GM12878 (cell line): Measurements from ENCODE around the gene LRRN4CL. TPM values are rescaled to one million over a fixed set of nuclear protein-coding genes. Genes with fewer than 3 reads are reported as not detected.

Source experiments
- ATAC-seq: fragments of 200-7000 bp; cut with Tn5 transposase; 3 replicates; pipeline ENCODE4 v1.9.1; 2020; ENCODE audit warnings: mild to moderate bottlenecking, moderate library complexity
- BruUV-seq: library from RNA; stranded (reverse); fragments of 400-500 nt; replicated peaks from 2 replicates; lab custom pipeline; 2021; lab: Mats Ljungman, UMichigan
- CTCF ChIA-PET: fragments of 300-600 bp; sonication (Branson Sonifier 250); formaldehyde crosslinking; extraction: SDS; loops from one replicate; lab custom pipeline; 2021; ENCODE audit warnings: inconsistent platforms; lab: Yijun Ruan, JAX
- POLR2A ChIA-PET: fragments of 350-600 bp; formaldehyde crosslinking; extraction: SDS; loops from one replicate; lab custom pipeline; 2021; ENCODE audit warnings: inconsistent platforms; lab: Charles Lee
- RAD21 ChIA-PET: fragments of 300-600 bp; sonication (Branson Sonifier 250); formaldehyde crosslinking; loops from one replicate; lab custom pipeline; 2023; ENCODE audit warnings: antibody characterized with exemption; ENCODE audit not compliant: unreplicated experiment; lab: Charles Lee
- SMC1A ChIA-PET: fragments of 300-600 bp; sonication (Branson Sonifier 250); formaldehyde crosslinking; loops from one replicate; lab custom pipeline; 2023; ENCODE audit not compliant: unreplicated experiment, uncharacterized antibody; lab: Charles Lee
- DNase-seq: peaks from one replicate; pipeline ENCODE4 v3.0.0-alpha.2; 2011; ENCODE audit warnings: low read depth, low spot score
- FAIRE-seq: peaks from 3 replicates; lab custom pipeline; 2011; peaks lifted over from hg19 to GRCh38; lab: Jason Lieb, UNC
- H2AFZ ChIP-seq: 2 replicates; pipeline ENCODE4 v1.6.0; 2011; ENCODE audit warnings: low read depth, low read length, control low read depth; ENCODE audit not compliant: control insufficient read depth
- H3K27ac ChIP-seq: 2 replicates; pipeline ENCODE4 v1.5.1; 2011; ENCODE audit warnings: control low read depth; ENCODE audit not compliant: control insufficient read depth, insufficient read depth
- H3K27me3 ChIP-seq, 2 experiments: replicated peaks in 1 of 2; 2 replicates each; pipeline versions ENCODE4 v1.6.0 to v1.6.1; 2011; ENCODE audit warnings: low read length in 1 of 2; ENCODE audit not compliant: control insufficient read depth in 2 of 2, insufficient read depth in 2 of 2
- H3K36me3 ChIP-seq, 2 experiments: 2 replicates each; pipeline ENCODE4 v1.5.1; 2011; ENCODE audit warnings: low read length in 1 of 2; ENCODE audit not compliant: control insufficient read depth in 2 of 2, insufficient read depth in 2 of 2
- H3K4me1 ChIP-seq: 2 replicates; pipeline ENCODE4 v1.6.1; 2011; ENCODE audit warnings: mild to moderate bottlenecking, low read length, moderate library complexity, mixed read lengths; ENCODE audit not compliant: control insufficient read depth, insufficient read depth
- H3K4me2 ChIP-seq: 2 replicates; pipeline ENCODE4 v1.6.0; 2011; ENCODE audit warnings: control low read depth; ENCODE audit not compliant: control insufficient read depth, insufficient read depth
- H3K4me3 ChIP-seq: fragments of 200-600 bp; sonication (generic); 2 replicates; pipeline ENCODE4 v1.5.1; 2016
- H3K79me2 ChIP-seq: 2 replicates; pipeline ENCODE4 v1.6.0; 2011; ENCODE audit warnings: low read length; ENCODE audit not compliant: control insufficient read depth, insufficient read depth
- H3K9ac ChIP-seq: 2 replicates; pipeline ENCODE4 v1.8.0; 2011; ENCODE audit warnings: low read length, control low read depth, mixed read lengths; ENCODE audit not compliant: control insufficient read depth, insufficient read depth
- H3K9me3 ChIP-seq: replicated peaks from 3 replicates; pipeline ENCODE4 v1.5.1; 2011; ENCODE audit warnings: mild to moderate bottlenecking, low read length; ENCODE audit not compliant: control insufficient read depth, insufficient read depth
- H4K20me1 ChIP-seq: 2 replicates; pipeline ENCODE4 v1.6.0; 2011; ENCODE audit not compliant: control insufficient read depth, insufficient read depth
- CHD2 ChIP-seq: IDR thresholded peaks from 2 replicates; pipeline ENCODE4 v1.6.1; 2011; ENCODE audit warnings: low read depth, low read length, improper control_type of control experiment, borderline replicate concordance
- ELK1 ChIP-seq: IDR thresholded peaks from 2 replicates; pipeline ENCODE4 v1.6.1; 2012; ENCODE audit warnings: low read depth, low read length, improper control_type of control experiment
- JUNB ChIP-seq: IDR thresholded peaks from 2 replicates; pipeline ENCODE4 v1.6.1; 2016; ENCODE audit warnings: antibody characterized with exemption, mild to moderate bottlenecking
- KDM1A ChIP-seq: fragments of 200-600 bp; sonication (generic); IDR thresholded peaks from 2 replicates; pipeline ENCODE4 v1.6.1; 2016; ENCODE audit warnings: borderline replicate concordance
- KLF5 ChIP-seq: fragments of 450-650 bp; IDR thresholded peaks from 2 replicates; pipeline ENCODE4 v1.6.1; 2014; ENCODE audit warnings: mild to moderate bottlenecking; ENCODE audit not compliant: partially characterized antibody
- PAX8 ChIP-seq: fragments of 450-650 bp; IDR thresholded peaks from 2 replicates; pipeline ENCODE4 v1.6.1; 2017; ENCODE audit warnings: mild to moderate bottlenecking, moderate library complexity
- PRDM15 ChIP-seq: fragments of 450-650 bp; formaldehyde crosslinking; IDR thresholded peaks from 2 replicates; pipeline ENCODE4 v1.4.0; 2020; ENCODE audit warnings: mild to moderate bottlenecking, moderate library complexity
- WRNIP1 ChIP-seq: IDR thresholded peaks from 2 replicates; pipeline ENCODE4 v1.6.1; 2011; ENCODE audit warnings: low read depth, low read length, improper control_type of control experiment, borderline replicate concordance
- ZNF207 ChIP-seq: fragments of 450-650 bp; IDR thresholded peaks from 2 replicates; pipeline ENCODE4 v1.6.1; 2014; ENCODE audit warnings: antibody characterized with exemption, mild to moderate bottlenecking, borderline replicate concordance
- ZNF217 ChIP-seq: fragments of 450-650 bp; IDR thresholded peaks from 2 replicates; pipeline ENCODE4 v1.6.1; 2017; ENCODE audit warnings: antibody characterized with exemption, mild to moderate bottlenecking
- ZNF384 ChIP-seq: IDR thresholded peaks from 2 replicates; pipeline ENCODE4 v1.6.1; 2012; ENCODE audit warnings: low read depth, mild to moderate bottlenecking, low read length, improper control_type of control experiment, borderline replicate concordance
- WGBS: methylation state at CpG from one replicate; pipeline ENCODE4 v1.1.6; 2016; ENCODE audit warnings: low lambda C conversion rate; ENCODE audit not compliant: insufficient replicate concordance, insufficient coverage; ENCODE audit errors: missing lambda C conversion rate; 5-methylcytosine and 5-hydroxymethylcytosine counted together
- in situ Hi-C: fragments of 300-500 bp; cut with MboI; formaldehyde crosslinking; loops from 9 replicates; pipeline ENCODE4 v1.14.3; 2018; ENCODE audit warnings: mixed read lengths
- intact Hi-C: fragments of 100-400 bp; cut with micrococcal nuclease; formaldehyde crosslinking; loops from one replicate; pipeline ENCODE4 v1.14.2; 2022; ENCODE audit not compliant: unreplicated experiment
- polyA plus RNA-seq, 11 experiments: library from polyadenylated mRNA; depleted of rRNA in 4 of 11; unstranded in 6 of 11; stranded (reverse) in 5 of 11; fragments of >200 nt; fragmentation: Nextera tagmentation in 4 of 11; fragmentation: Illumina TruSeq in 1 of 11; extraction: Ambion mirVana in 4 of 11; extraction: Trizol in 1 of 11; gene quantifications; 1 replicate in 1 of 11; 2 replicates in 10 of 11; pipeline versions ENCODE4 v1.2.1 to v1.2.3, GENCODE V29; 2011 to 2016; ENCODE audit warnings: inconsistent platforms in 2 of 11, missing spikeins in 2 of 11, low read depth in 1 of 11
- total RNA-seq, 4 experiments: library from RNA; depleted of rRNA in 3 of 4; stranded (reverse); fragments of >200 nt in 3 of 4; fragmentation: Illumina TruSeq in 1 of 4; extraction: Trizol in 1 of 4; gene quantifications; 2 replicates each; pipeline versions ENCODE4 v1.2.1 to v1.2.3, GENCODE V29; 2013 to 2021
- TF ChIP-seq, protein P1 (sequence below): fragments of 450-650 bp; IDR thresholded peaks from 2 replicates; pipeline ENCODE4 v1.6.1; 2017; ENCODE audit warnings: mild to moderate bottlenecking, moderate library complexity

The LRRN4CL gene
- total and polyA plus RNA-seq, 10 of the 15 experiments (the other 5 are each of a cell fraction or from before 2014, with no cell fraction given): 0.01 to 0.06 TPM; not detected in 8

DNA sequence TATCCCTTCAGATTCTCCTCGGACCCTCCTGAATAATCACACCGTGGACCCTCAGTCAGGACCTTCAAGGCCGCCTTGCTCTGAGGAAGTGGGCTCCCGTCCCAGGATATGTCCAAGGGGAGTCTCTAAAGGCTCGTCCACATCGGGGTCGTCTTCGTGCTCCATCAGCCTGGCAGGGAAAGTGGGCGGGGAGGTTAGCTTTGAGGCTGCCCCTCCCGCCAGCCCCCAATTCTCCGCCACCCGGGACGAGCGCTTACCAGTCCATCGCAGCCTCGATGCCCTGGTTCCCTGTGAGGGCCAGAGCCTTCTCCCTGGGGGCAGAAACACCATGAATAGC is 10.9 kb downstream of the LRRN4CL start:
- in situ Hi-C loops (no loop called here), intact Hi-C loops (no loop called here)
- Histone ChIP-seq H3K27me3 (no peaks in the 10 kb centered on the region), H3K36me3 (peaks cover 0 to 10% of the 10 kb centered on the region in 2 experiments; a peak in 1 of 4 replicates), H3K27ac (peak overlapping the region; percentile 94), H3K79me2 (peaks cover 20% of the 10 kb centered on the region), H2AFZ (peak overlapping the region; percentile 78), H3K9me3 (no peaks in the 10 kb centered on the region), H3K9ac (peak overlapping the region; percentile 94), H4K20me1 (no peaks in the 10 kb centered on the region; the same call in 1 of the 2 replicates), H3K4me2 (peak overlapping the region; percentile 77), H3K4me3 (peak overlapping the region; percentile 89), H3K4me1 (peaks cover 11% of the 10 kb centered on the region)
- 2% methylated on average over 16 of the region's 16 CpGs for WGBS
- no peak for FAIRE-seq
- BruUV-seq: no TSS peak
- ATAC-seq: no peak; the same call in 2 of the 3 replicates
- ChIA-PET POLR2A (interaction anchor here (1.0 to 9.7 kb wide), 2 partner anchors 13 to 56 kb away, joined by 3 to 83 read pairs; partner anchors contain the start of genes C11orf98 and CSKMT), CTCF (interaction anchor here (1.5 kb wide), 1 partner anchor 11 kb away, joined by 4 read pairs; no protein-coding TSS in a partner anchor), RAD21 (no interaction called here), SMC1A (no interaction called here)
- no peak for DNase-seq
- no peak for TF ChIP-seq KLF5
- no peak for TF ChIP-seq PRDM15 (CRISPR knock-in tag)
- no peak for TF ChIP-seq ZNF384
- no peak for TF ChIP-seq ZNF207
- TF ChIP-seq KDM1A: no peak
- TF ChIP-seq, protein P1, sequence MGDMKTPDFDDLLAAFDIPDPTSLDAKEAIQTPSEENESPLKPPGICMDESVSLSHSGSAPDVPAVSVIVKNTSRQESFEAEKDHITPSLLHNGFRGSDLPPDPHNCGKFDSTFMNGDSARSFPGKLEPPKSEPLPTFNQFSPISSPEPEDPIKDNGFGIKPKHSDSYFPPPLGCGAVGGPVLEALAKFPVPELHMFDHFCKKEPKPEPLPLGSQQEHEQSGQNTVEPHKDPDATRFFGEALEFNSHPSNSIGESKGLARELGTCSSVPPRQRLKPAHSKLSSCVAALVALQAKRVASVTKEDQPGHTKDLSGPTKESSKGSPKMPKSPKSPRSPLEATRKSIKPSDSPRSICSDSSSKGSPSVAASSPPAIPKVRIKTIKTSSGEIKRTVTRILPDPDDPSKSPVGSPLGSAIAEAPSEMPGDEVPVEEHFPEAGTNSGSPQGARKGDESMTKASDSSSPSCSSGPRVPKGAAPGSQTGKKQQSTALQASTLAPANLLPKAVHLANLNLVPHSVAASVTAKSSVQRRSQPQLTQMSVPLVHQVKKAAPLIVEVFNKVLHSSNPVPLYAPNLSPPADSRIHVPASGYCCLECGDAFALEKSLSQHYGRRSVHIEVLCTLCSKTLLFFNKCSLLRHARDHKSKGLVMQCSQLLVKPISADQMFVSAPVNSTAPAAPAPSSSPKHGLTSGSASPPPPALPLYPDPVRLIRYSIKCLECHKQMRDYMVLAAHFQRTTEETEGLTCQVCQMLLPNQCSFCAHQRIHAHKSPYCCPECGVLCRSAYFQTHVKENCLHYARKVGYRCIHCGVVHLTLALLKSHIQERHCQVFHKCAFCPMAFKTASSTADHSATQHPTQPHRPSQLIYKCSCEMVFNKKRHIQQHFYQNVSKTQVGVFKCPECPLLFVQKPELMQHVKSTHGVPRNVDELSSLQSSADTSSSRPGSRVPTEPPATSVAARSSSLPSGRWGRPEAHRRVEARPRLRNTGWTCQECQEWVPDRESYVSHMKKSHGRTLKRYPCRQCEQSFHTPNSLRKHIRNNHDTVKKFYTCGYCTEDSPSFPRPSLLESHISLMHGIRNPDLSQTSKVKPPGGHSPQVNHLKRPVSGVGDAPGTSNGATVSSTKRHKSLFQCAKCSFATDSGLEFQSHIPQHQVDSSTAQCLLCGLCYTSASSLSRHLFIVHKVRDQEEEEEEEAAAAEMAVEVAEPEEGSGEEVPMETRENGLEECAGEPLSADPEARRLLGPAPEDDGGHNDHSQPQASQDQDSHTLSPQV: no peak
- no peak for TF ChIP-seq WRNIP1
- TF ChIP-seq CHD2: no peak
- TF ChIP-seq ELK1: no peak
- no peak for TF ChIP-seq JUNB
- TF ChIP-seq PAX8: no peak
- TF ChIP-seq ZNF217: no peak
